OCI-M1 (cell line): Measurements from ENCODE around the gene ACTN1.
A peak's percentile ranks its signal among the peaks of the same experiment; 100 is the strongest.
"Not testable (repeated sequence)": the region's sequence is repeated elsewhere in the genome, so short reads cannot be mapped to it uniquely, and the experiment has no call there.

ENCODE experiments used
- DNase-seq: peaks from one replicate; lab custom pipeline; 2025; lab: John Stamatoyannopoulos, UW

Gene ACTN1

DNA sequence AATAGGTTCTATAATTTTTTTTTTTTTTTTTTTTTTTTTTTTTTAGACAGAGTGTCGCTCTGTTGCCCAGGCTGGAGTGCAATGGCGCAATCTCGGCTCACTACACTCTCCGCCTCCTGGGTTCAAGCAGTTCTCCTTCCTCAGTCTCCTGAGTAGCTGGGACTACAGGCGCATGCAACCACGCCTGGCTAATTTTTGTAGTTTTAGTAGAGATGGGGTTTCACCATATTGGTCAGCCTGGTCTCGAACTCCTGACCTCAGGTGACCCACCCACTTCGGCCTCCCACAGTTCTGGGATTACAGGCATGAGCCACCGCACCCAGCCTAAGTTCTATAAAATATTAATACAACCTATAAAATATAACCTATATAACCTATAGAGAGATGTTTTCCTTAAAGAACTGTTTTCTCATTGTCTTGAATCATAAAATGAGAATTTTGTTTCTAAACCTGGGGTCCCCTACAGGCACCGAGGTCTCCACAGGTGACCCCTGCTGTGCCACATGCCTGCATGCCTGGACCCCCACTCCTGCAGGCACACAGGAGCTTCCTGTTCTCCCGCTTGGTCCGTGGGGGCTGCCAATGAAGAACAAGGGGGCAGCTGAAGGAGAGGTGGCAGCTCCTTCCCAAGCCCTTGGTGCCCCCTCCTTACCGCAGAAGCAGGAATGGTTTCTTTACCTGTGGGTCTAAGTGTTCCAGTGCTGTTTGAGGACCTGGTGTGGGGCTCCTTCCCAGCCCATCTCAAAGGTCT lies 115.3 kb downstream of the ACTN1 start:
- no peak for DNase-seq

DNA sequence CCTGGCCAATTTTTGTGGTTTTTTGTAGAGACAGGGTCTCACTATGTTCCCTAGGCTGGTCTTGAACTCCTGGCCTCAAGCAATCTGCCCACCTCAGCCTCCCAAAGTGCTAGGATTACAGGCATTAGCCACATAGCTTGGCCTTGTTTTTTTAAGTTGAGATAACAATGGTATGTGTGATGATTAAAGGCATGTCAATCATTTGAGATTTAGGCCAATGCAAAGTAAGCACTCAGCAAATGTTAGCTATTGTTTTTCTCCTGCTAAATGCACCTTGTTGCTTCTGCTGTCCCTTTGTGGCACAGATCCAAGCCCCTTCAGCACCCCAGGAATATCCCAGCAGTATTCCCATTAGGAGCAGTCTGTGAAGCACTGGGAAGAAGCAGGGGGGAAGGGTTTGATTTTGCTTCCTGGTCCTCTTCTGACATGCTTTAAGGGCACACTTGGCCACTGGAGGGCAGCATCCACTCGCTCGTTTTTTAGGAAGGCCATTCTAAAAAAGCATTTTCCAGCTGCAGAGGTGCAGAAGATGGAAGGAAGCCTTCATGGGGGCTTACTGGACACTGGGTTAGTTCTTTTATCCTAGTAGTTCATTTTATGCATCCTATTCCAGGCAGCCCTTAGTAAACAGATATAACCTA lies 116.0 kb downstream of the ACTN1 start:
- DNase-seq, result peak; percentile 82

DNA sequence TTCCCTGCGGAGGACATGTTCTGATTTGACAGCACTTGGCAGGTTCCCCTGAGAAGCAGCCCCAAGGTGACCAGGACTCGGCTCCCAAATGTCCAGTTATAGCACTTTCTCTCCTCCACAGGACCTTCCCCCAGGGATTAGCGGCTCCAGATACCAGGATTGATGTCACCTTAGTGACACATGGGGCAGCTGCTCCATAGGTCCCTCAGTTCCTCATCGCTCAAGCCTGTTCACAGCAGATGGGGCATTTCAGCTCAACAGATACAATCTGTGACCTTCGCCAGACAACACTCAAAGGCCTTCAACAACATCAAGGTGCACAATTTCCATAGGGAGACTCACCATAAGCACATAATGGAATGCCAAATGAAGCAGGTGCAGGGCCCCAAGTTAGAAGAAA lies 118.3 kb downstream of the ACTN1 start:
- no peak for DNase-seq

DNA sequence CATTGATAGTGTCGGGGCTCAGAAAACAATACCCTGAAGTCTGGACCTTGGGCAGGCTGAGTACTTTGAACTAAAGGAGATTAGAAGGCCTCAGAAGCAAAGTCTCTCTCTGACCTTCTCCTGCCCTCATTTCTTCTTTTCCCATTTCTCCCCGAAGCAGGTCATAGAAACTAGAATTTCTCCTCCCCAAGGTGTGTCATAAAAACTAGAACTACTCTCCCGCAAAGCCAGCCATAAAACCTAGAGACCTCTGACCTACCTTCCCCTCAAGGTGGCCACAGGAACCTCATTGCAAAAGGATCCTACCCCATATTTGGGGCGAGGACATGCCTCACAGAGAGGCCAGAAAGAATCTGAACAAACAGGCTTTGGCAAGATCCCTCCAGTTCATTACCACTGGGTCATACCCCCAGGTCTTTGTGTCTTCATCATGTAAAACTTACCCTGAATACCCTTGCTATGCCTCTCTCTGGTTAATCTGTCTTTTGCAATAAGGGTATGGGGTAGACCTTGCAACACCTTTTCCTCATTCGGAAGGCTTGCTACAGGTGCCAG lies 121.5 kb downstream of the ACTN1 start:
- DNase-seq, result no peak

DNA sequence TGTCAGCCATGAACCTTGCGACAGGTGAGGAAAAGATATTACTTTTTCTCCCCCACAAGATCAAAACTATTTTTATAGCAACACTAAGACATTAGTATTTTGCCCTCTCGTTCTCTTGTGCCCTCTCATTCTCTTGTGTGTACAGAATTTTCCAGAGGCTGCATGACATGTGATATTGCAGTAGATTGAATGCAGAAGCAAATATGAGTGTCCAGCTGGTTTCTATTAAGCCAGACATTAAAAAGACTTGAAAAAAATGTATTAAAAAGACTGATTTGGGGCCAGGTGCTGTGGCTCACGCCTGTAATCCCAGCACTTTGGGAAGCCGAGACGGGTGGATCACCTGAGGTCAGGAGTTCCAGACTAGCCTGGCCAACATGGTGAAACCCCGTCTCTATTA lies 122.5 kb downstream of the ACTN1 start:
- DNase-seq, result no peak

DNA sequence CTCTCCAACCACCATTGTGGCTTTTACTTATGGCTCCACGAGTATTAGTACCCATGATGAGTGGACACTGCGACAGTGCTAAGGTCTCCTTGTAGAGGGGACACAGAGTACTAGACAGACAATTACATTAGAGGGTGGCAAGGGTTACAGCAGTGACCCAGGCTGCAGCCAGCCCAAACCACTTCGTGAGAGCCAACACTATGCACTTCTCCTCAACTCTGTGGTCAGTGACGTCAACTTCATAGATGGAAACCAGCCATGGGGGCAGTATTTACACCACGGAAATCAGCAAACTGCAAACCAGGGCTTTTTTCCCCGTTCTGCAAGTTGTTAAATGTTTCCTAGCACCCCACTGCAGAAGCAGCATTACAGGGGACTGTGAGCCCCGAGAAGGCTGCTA lies 124.7 kb downstream of the ACTN1 start:
- no peak for DNase-seq

DNA sequence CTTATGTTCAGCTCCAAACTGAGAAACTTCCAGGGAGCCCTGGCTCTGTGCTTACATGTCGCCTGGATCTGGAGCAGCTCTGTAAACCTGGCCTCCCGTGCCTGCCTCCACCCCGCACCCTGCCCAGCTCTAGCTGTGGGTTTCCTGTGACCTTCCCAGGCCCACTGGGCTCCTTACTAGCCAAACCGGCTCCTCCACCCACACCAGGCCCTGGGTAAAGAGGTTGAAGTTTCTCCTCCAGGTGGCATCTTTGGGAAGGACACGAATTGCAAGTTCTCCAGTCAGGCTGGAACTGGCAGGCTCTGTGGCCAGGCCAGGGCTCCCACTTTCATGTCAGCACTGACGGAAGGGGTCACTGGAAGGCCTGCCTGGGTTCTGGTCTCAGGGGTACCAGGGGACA lies 125.4 kb downstream of the ACTN1 start:
- DNase-seq, result no peak

DNA sequence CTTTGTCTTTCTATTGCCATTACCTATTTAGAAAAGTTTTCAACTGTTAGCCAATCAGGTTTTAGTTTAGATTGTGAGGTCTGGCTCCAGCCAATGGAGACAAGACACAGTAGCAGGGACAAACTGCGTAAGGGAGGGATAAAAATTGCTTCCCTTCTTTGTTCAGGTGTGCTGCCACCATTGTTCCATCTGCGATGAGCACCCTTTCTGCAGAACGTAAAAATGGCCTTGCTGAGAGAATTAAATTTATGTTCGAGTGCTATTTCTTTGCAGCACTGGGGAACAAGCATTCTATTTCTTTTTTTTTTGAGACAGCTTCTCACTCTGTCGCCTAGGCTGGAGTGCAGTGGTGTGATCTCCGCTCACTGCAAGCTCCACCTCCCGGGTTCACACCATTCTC lies 126.6 kb downstream of the ACTN1 start:
- DNase-seq, result not testable (repeated sequence)

DNA sequence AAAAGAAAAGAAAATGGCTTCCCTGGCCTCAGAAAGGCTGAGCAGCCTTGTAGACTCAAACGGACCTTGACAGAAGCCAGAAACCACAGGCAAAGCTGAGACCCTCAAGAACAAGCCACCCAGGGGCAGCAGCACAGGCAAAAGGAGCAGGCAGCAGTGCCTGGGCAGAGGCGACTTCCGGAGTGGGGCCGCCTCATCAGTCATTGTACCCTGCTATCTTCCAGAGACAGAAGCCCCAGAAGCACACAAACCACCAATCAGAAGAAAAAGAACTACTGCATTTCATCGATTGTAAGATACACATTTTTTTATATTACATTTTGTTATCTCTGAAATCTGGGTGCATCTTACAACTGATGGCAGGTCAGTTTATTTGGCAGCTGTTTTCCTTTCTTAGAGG lies 128.0 kb downstream of the ACTN1 start:
- no peak for DNase-seq

DNA sequence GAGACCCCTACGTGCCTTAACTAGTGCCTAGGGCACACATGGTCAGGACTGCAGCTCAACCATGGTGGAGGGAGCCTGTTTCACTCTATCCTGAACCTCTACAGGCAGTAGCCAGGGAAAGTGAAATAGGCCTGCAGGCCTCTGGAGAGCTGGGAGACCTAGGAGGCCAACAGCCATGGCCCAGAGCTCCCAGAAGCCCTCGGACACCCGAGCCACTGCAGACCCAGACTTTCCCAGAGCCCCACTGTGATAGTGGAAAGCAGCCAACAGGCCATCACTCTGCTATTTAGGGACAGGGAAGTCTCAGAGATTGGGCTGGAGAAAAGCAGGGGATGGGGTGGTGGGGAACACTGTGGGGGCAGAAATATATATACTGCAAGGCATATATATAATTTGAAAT lies 129.7 kb downstream of the ACTN1 start:
- DNase-seq, result no peak

DNA sequence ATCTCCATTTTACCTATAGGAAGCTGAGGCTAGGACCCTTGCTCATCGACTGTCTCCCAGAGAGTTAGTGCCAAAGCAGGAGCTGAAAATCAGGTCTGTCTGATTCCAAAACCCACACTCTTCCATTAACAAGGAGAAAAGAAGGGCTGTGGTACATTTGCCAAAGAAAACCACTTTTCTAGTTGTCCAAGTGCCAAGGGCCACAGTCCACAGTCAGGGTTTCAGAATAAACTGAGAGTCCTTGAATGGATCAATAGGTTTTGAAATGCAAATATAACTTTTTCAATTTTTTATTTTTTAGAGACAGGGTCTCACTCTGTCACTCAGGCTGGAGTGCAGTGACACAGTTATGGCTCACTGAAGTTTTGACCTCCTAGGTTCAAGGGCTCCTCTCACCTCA lies 130.8 kb downstream of the ACTN1 start:
- DNase-seq, result no peak

DNA sequence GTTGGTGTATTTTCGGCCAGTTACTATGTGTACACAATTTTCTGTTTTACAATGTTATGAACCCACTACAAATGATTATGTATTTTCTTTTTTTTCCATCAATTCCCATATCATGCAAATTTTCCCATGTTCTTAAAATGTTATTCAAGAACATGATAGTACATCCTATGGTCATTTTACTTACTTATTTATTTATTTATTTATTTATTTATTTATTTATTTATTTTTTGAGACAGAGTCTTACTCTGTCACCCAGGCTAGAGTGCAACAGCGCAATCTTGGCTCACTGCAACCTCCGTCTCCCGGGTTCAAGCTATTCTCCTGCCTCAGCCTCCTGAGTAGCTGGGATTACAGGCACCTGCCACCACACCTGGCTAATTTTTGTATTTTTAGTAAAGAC lies 131.5 kb downstream of the ACTN1 start:
- not testable (repeated sequence) for DNase-seq

DNA sequence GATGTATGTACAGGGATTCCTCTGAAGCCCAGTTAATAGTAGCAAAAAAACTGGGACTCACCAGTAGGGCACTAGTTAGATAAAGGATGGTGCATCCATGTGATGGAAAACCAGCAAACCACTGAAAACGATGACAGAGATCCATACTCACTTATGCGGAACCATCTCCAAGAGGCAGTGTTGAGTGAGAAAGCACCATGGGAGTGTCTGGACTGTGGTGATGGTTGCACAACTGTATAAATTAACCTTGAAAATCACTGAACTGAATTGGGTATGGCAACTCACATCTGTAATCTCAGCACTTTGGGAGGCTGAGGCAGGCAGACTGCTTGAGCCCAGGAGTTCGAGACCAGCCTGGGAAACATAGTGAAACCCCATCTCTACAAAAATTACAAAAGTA lies 132.6 kb downstream of the ACTN1 start:
- no peak for DNase-seq

DNA sequence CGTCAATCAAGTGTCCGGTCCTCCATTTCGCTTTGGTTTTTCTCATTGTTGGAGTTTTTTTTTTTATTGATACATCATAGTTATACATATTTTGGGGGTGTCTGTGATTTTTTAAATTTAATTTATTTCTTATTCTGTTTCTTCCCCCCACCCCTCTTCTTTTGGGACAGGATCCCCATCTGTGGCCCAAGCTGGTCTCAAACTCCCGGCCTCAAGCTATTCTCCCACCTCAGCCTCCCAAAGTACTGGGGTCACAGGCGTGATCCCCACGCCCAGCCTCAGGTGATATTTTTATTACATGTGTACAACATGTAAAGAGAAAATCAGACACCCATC lies 134.9 kb downstream of the ACTN1 start:
- no peak for DNase-seq

DNA sequence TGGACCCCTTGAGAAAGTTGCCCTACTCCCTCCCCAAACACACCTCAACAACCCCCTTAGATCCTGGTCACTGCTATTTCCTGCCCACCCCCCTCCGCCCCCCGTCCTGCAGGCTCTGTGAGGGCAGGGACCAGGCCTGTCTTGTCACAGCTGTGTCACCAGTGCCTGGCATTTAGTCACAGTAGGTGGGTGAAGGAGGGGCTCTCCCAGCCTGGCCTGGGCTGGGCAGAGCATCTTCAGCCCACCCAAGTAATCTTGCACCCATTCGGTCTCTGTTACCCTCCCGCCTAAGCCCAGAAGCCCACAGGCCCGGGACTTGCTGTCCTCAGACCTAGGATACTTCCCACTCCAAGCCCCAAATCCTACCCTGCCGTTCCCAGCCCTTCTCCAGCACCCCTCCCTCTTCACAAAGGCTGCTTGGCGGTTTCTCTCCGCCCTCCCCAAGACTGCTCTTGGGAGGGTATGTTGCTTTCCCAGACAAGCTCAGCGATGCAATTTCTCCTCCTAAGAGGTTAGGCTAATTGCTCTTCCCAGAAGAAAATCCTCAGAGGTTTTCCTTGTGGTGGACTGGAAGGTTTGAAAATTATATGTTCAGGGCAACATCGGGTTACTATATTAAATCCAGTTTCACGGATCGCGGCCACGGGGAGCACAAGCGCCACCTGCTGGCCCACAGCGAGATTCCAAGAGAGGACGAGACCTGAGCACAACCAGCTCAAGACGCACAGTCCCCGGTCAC lies 135.5 kb downstream of the ACTN1 start:
- peak; percentile 74 for DNase-seq

DNA sequence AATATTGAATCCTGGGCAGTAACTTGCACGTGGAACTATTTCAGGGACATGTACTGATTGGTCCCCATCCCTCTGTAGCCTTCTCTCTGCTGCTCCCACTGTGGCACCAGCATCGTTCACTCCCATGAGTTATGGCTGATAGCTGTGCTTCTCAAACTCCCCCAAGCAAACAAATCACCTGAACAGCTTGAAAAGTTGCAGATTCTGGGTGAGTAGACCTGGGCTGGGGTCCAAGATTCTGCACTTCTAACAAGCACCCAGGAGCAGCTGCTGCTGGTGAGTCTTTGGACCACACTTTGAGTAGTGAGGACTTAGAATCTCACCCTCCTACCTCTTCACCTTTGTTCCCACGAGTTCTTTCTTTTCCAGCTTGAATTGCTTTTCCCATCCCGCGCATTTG lies 136.8 kb downstream of the ACTN1 start:
- no peak for DNase-seq

DNA sequence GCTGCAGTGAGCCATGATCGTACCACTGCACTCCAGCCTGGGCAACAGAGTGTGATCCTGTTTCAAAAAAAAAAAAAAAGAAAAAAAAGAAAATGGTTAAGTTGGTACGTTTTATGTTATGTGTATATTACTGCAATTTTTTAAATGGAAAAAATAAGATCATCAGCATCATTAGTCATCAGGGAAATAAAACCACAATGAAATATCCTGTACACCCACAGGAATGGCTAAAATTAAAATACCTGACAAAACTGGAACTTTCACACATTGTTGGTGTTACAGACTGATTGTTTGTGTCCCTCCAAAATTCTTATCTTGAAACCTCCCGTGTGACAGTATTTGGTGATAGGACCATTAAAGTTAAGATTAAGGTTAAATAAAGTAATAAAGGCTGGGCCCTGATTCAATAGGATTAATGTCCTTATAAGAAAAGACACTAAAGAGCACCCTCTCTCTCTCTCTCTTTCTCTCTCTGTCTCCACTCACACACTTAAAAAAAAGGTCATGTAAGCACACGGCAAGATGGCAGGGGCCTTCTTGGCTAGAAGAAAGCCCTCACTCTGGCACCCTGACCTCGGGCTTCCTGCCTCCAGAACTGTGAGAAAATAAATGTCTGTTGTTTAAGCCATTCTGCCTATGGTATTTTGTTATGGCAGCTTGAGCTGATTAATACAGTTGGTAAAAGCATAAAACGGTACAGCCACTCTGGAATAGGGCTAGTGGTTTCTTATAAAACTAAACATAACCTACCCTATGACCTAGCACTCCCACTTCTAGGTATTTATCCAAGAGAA lies 137.9 kb downstream of the ACTN1 start:
- no peak for DNase-seq

DNA sequence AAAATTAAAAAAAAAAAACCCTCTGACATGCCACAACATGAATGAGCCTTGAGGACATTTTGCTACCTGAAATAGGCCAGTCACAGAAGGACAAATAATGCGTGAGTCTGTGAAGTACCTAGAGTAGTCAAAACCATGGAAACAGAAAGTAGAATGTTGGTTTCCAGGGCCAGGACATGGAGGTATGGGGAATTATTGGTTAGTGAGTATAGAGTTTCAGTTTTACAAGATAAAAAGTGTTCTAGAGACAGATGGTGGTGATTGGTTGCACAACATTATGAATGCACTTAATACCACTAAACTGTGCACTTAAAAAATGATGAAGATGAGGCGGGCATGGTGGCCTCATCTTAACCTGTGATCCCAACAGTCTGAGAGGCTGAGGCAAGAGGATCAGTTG lies 138.6 kb downstream of the ACTN1 start:
- no peak for DNase-seq

DNA sequence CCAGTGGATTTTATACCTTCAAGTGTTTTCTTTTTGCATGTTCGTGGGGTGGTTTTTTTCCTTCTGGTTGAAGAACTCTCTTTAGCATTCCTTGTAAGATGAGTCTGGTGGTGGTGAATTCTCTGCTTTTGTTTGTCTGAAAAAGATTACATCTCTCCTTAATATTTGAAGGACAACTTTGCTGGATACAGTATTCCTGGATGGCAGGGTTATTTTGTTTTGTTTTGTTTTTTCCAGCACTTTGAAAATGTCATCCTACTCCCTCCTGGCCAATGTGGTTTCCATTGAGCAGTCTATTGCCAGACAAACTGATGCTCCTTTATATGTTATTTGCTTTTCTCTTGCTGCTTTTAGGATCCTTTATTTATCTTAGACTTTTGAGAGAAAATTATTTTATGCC lies 143.0 kb downstream of the ACTN1 start:
- no peak for DNase-seq

DNA sequence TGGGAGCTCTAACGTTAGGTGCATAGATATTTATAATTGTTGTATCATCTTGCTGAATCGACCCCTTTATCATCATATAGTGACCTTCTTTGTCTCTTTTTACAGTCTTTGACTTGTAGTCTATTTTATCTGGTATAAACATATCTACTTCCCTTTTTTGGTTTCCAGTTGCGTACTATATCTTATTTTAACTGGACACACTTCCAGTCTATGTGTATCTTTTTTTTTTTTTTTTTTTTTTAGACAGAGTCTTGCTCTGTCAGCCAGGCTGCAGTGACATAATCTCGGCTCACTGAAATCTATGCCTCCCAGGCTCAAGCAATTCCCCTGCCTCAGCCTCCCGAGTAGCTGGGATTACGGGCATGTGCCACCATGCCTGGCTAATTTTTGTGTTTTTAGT lies 144.3 kb downstream of the ACTN1 start:
- DNase-seq, result peak; percentile 81

DNA sequence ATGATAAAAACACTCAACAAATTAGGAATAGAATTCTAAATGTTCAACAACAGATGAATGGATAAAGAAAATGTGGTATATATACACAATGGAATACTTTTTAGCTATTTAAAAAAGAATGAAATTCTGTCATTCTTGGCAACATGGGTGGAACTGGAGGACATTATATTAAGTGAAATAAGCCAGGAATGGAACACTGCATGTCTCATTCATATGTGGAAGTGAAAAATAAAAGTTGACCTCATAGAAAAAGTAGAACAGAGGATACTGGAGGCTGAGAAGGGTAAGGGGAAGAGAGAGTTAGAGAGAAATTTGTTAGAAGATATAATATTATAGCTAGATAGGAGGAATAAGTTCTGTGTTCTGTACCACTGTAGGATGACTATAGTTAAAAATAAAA lies 150.4 kb downstream of the ACTN1 start:
- no peak for DNase-seq

DNA sequence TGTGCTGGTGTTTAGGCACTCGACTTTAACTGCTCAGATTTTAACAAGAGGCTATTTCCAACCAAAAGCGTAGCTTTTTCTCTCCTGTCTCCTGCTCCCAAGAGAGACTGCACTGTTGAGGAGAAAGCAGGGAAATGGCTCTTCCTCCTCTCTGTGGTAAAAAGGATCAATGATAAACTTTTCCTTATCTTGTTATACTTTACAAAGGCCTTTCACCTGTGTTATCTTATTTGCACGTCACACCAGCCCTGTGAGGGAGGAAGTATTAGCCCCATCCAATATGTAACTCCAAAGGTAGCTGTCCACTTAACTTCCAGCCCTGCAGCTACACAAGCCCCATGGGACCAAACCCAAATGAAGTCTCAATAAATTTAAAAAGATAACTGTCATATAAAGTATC lies 153.4 kb downstream of the ACTN1 start:
- DNase-seq, result no peak
